ENCODE measurements around the gene HSDL2.
"Not testable (repeated sequence)": the region's sequence is repeated elsewhere in the genome, so short reads cannot be mapped to it uniquely, and the experiment has no call there.

The HSDL2 gene

DNA sequence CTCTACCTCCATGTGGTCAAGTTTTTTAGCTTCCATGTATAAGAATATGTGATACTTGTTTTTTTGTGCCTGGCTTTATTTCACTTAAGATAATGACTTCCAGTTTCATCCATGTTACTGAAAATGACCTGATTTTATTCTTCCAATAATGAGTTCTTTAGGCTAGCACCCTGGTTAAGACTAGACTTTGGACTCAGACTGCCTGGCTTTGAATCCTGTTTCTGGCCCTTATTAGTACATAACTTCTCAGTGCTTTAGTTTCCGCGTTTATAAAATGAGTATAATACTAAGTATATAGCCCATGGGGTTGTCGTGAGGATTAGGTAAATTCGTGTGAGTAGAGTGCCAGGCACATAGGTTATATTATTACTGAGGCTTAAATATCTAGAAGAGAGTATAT, 125.2 kb downstream of the HSDL2 start:
- no peak for DNase-seq

GRCh38 chr9:112505607-112506006, 125.7 kb downstream of the HSDL2 start:
- no peak for DNase-seq

DNA sequence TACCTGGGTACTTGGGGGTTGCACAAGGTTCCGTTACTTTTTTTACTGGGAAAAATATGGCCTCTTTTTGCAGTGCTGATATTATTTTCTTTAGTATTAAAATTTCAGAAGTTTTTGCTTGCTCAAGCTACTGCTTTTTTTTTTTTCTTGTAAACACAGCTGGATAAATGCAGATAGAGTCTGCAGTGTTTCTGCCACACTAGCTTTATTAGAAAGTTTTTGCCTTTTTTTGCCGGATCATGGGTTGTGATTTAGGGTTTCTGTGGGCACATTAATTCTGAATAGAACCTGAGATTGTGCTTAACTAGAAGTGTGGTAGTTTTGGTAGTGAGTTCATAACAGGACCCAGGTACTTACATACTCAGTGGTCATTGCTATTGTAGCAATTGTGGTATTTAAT, 126.7 kb downstream of the HSDL2 start:
- no peak for DNase-seq

DNA sequence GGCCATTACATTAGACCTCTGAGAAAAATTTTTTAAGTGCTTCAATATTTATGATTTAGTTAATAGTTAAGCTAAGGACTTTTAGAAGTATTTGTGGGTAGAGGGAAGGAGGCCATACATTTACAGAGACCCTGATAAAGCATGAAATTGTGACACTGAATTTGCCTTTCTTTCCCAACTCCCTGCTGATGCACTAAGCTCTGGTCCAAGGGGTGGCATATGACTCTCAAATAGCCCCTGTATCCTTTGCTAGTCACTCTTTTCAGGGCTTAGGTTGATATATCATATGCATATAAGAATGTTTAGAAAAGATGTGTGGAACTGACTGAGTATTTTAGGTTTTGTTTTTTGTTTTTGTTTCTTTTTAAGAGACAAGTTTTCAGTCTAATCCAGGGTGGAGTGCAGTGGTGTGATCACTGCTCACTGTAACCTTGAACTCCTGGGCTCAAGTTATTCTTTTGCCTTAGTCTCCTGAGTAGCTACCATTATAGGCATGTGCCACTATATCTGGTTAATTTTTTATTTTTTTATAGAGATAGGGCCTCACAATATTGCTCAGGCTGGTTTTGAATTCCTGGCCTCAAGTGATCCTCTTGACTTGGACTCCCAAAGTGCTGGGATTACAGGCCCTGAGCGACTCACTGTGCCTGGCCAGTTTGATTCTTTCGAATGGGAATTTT, 127.2 kb downstream of the HSDL2 start:
- no peak for DNase-seq

- peak; percentile 6 to 44 for DNase-seq
Observed at GRCh38 chr9:112508377-112508776, 128.5 kb downstream of the HSDL2 start.

- not testable (repeated sequence) for DNase-seq
Observed at GRCh38 chr9:112512377-112512776, 132.5 kb downstream of the HSDL2 start.

DNA sequence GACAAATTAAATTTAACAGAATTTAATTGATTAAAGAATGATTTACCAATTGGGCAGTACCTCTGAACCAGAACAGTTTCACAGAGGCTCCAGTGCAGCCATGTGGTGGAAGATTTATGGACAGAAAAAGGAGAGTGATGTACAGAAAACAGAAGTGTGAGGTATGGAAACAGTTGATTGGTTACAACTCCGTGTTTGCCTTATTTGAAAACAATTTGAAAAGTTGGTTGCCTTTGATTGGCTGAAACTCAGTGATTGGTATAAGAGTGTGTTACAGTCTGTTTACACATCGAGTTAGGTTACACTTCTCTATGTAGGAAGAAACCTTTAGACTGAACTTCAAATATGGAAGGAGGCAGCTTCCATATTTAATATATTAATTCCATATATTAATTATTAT, 136.9 kb downstream of the HSDL2 start:
- DNase-seq: no peak

DNA sequence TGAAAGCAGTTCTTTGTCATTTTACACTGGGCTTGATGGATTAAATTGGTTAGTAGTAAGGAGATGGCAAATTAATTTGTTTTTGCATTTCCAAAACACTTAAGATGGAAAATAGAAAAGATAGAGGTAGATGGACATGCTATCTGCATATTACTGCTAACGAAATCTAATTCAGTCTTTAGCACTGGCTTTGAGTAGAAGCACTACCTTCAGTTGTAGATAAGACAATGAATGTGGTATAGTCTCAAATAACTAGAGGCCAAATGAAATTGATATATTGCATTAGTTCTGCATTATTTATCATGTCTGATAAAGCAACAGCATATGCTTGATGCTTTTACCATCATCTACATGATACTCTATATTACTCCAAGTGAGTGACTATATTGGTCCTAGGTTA, 140.2 kb downstream of the HSDL2 start:
- DNase-seq: no peak

- no peak for DNase-seq
Observed at GRCh38 chr9:112520656-112521055, 140.7 kb downstream of the HSDL2 start.
